ENCODE measurements around the gene RAB27B. TPM values are rescaled to one million over a fixed set of nuclear protein-coding genes. Genes with fewer than 3 reads are reported as not detected.
"Not testable (repeated sequence)": the region's sequence is repeated elsewhere in the genome, so short reads cannot be mapped to it uniquely, and the experiment has no call there.

RAB27B gene
- total and polyA plus RNA-seq, 7 donors: 0.03 to 0.20 (median 0.06) TPM; not detected in 1

DNA sequence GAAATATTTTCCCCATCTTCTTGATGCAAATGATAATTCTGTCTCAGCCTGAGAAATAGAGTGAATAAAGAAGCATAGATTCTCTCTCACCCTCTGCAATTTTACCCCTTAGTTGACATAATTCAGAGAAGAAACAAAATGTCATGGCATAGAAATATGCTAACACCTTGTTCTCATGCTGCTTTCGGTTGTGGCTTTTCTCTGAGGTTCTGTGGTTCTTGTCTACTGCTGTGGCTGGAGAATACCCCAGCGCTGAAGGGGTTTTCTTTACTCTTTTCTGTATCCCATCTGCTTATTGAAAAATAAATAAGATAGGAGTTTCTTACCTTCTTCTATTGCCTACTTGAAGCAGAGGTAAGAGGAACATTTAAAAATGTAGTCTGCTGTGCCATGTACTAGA lies 15.4 kb upstream of the RAB27B start:
- 82 to 92% (median 89%) methylated on average over 2 of the region's 2 CpGs for WGBS, 3 donors
- Histone ChIP-seq H3K27ac (no peak overlapping the region), H3K4me3 (no peak overlapping the region), H3K4me1 (no peaks in the 10 kb centered on the region), H3K27me3 (ENCODE audit: insufficient read depth in 3 of 3, low read length in 2 of 3) (peaks cover 0 to 2% (median 0%) of the 10 kb centered on the region in 3 donors), H3K9me3 (no peaks in the 10 kb centered on the region), H3K36me3 (ENCODE audit: insufficient read depth in 1 of 2, low read depth in 1 of 2) (no peaks in the 10 kb centered on the region)
- ATAC-seq: no peak
- intact Hi-C loops (cut with DNase I): no loop called here
- DNase-seq: no peak
- TF ChIP-seq, protein P1, sequence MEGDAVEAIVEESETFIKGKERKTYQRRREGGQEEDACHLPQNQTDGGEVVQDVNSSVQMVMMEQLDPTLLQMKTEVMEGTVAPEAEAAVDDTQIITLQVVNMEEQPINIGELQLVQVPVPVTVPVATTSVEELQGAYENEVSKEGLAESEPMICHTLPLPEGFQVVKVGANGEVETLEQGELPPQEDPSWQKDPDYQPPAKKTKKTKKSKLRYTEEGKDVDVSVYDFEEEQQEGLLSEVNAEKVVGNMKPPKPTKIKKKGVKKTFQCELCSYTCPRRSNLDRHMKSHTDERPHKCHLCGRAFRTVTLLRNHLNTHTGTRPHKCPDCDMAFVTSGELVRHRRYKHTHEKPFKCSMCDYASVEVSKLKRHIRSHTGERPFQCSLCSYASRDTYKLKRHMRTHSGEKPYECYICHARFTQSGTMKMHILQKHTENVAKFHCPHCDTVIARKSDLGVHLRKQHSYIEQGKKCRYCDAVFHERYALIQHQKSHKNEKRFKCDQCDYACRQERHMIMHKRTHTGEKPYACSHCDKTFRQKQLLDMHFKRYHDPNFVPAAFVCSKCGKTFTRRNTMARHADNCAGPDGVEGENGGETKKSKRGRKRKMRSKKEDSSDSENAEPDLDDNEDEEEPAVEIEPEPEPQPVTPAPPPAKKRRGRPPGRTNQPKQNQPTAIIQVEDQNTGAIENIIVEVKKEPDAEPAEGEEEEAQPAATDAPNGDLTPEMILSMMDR (IDR thresholded peaks at IDR 0.05): no peak

DNA sequence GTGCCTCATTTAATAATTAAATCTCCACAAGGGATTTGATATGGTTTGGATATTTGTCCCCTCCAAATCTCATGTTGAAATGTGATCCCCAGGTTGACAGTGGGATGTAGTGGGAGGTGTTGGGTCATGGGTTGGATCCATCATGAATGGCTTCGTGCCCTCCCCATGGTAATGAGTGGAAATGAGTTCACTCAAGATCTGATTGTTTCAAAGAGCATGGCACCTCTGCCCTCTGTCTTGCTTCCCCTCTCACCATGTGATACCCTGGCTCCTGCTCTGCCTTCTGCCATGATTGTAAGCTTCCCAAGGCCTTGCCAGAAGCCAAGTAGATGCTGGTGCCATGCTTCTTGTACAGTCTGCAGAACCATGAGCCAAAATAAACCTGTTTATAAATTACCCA lies 15.0 kb upstream of the RAB27B start:
- intact Hi-C loops (cut with DNase I): no loop called here
- no peaks in the 10 kb centered on the region for H3K36me3 ChIP-seq (ENCODE audit: insufficient read depth in 1 of 2, low read depth in 1 of 2)

DNA sequence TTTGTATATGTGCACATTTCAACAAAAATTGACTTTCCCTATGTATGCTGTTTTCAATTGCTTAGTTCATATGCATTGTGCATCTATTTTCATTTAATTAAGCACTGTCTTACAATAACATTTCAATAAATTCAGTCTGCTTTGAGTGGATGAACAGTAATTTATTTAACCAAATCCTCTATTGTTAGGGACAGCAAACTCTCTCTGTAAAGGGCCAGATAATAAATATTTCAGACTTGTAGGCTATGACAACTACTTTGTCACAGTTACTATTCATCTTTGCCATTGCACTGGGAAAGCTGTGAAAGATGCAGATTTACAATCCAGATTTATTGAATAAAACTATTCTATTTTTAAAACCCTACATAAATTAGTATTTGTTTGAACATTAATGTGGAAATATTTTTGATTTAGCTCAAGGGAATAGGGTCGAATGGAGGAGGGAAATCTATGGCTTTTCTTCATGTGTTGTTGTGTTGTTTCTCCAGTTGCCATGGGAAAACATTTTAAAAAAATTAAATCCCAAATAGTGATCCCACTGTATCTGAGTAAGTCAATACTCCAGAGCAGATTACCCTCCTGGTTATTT lies 14.2 kb upstream of the RAB27B start:
- Histone ChIP-seq H3K4me3 (no peak overlapping the region), H3K4me1 (no peaks in the 10 kb centered on the region), H3K27ac (no peak overlapping the region), H3K36me3 (ENCODE audit: insufficient read depth in 1 of 2, low read depth in 1 of 2) (no peaks in the 10 kb centered on the region), H3K27me3 (ENCODE audit: insufficient read depth in 3 of 3, low read length in 2 of 3) (peaks cover 0 to 2% (median 0%) of the 10 kb centered on the region in 3 donors), H3K9me3 (no peaks in the 10 kb centered on the region)
- 0 to 7% (median 6%) methylated on average over 1 of the region's 1 CpG for WGBS, 3 donors
- intact Hi-C loops (cut with DNase I): no loop called here
- TF ChIP-seq, protein P1 (IDR thresholded peaks at IDR 0.05): no peak
- DNase-seq: no peak
- ATAC-seq: no peak

More for the DNA sequence above, 15.0 kb upstream of the RAB27B start:
- TF ChIP-seq, protein P1 (IDR thresholded peaks at IDR 0.05): no peak
- no peaks in the 10 kb centered on the region for H3K4me1 ChIP-seq
- DNase-seq (no peak), ATAC-seq (no peak)
- H3K4me3 ChIP-seq: no peak overlapping the region
- no peak overlapping the region for H3K27ac ChIP-seq
- H3K9me3 ChIP-seq: no peaks in the 10 kb centered on the region
- H3K27me3 ChIP-seq (ENCODE audit: insufficient read depth in 3 of 3, low read length in 2 of 3): peaks cover 0 to 2% (median 0%) of the 10 kb centered on the region in 3 donors
- WGBS, 3 donors: 63 to 89% (median 89%) methylated on average over 1 of the region's 1 CpG

DNA sequence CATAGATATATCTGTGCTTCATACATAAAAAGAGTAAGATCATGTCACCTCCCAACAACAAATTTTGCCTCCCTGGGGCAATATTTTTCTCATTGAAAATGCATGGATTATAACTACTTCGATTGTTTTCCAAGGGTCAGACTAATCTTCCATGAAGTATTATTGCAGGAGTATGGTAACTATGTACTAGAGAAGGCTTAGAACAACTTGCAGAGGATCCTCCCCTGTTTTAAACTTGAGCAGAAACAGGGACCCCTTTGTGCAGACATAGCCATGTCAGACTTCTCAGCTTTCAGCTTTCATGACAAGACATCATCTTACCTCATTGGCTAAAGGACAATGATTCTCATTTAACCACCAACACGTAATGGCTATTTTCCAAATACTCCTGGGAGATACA lies 13.2 kb upstream of the RAB27B start:
- no peak overlapping the region for H3K27ac ChIP-seq
- peaks cover 0 to 2% (median 0%) of the 10 kb centered on the region in 3 donors for H3K27me3 ChIP-seq (ENCODE audit: insufficient read depth in 3 of 3, low read length in 2 of 3)
- H3K4me1 ChIP-seq: no peaks in the 10 kb centered on the region
- intact Hi-C loops (cut with DNase I): no loop called here
- no peaks in the 10 kb centered on the region for H3K36me3 ChIP-seq (ENCODE audit: insufficient read depth in 1 of 2, low read depth in 1 of 2)
- DNase-seq (no peak), ATAC-seq (no peak)
- no peaks in the 10 kb centered on the region for H3K9me3 ChIP-seq
- 48 to 56% (median 50%) methylated on average over 2 of the region's 2 CpGs for WGBS, 3 donors
- TF ChIP-seq, protein P1 (IDR thresholded peaks at IDR 0.05): no peak
- H3K4me3 ChIP-seq: no peak overlapping the region

DNA sequence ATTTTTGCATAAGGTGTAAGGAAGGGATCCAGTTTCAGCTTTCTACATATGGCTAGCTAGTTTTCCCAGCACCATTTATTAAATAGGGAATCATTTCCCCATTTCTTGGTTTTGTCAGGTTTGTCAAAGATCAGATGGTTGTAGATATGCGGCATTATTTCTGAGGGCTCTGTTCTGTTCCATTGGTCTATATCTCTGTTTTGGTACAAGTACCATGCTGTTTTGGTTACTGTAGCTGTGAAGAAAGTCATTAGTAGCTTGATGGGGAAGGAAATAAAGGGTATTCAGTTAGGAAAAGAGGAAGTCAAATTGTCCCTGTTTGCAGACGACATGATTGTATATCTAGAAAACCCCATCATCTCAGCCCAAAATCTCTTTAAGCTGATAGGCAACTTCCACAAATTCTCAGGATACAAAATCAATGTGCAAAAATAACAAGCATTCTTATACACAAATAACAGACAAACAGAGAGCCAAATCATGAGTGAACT lies 7.4 kb upstream of the RAB27B start:
- H3K4me3 ChIP-seq; H3K27me3 ChIP-seq (ENCODE audit: insufficient read depth in 3 of 3, low read length in 2 of 3); DNase-seq; H3K36me3 ChIP-seq (ENCODE audit: insufficient read depth in 1 of 2, low read depth in 1 of 2); H3K4me1 ChIP-seq; H3K27ac ChIP-seq; ATAC-seq; intact Hi-C loops (cut with DNase I); H3K9me3 ChIP-seq: not testable (repeated sequence)
- WGBS, 3 donors: 75 to 77% (median 76%) methylated on average over 2 of the region's 2 CpGs
